COLO668 (cell line): ENCODE measurements around the gene TAS2R7.
"Not testable (repeated sequence)": the region's sequence is repeated elsewhere in the genome, so short reads cannot be mapped to it uniquely, and the experiment has no call there.

Experiments used
- DNase-seq: peaks from one replicate; lab custom pipeline; 2025; ENCODE audit not compliant: unreplicated experiment; lab: John Stamatoyannopoulos, UW

Gene TAS2R7, protein sequence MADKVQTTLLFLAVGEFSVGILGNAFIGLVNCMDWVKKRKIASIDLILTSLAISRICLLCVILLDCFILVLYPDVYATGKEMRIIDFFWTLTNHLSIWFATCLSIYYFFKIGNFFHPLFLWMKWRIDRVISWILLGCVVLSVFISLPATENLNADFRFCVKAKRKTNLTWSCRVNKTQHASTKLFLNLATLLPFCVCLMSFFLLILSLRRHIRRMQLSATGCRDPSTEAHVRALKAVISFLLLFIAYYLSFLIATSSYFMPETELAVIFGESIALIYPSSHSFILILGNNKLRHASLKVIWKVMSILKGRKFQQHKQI

DNA sequence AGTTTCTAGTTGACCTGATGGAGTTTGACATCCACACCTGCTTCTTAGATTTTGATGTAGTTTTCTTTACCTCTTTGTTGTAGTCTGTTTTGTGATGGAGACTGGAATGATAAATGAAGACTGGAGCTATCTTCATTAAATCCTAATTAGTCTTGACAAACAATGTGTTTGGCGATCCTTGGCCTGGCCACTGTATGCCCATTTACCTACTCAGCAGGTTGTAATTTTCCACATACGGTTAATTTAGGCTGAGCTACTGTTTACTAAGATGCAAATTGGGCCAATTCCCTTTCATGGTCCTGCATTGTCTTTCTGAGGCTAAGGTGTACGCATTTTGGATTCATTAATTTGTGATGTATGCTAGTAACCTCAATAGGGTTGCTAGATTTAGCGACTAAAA, at the start of gene TAS2R7:
Gene TAS2R7, minus strand, starts transcription at position 41 of the 400 bp plus-strand sequence. CDS start 57 bp downstream, outside the sequence.
- DNase-seq: no peak

DNA sequence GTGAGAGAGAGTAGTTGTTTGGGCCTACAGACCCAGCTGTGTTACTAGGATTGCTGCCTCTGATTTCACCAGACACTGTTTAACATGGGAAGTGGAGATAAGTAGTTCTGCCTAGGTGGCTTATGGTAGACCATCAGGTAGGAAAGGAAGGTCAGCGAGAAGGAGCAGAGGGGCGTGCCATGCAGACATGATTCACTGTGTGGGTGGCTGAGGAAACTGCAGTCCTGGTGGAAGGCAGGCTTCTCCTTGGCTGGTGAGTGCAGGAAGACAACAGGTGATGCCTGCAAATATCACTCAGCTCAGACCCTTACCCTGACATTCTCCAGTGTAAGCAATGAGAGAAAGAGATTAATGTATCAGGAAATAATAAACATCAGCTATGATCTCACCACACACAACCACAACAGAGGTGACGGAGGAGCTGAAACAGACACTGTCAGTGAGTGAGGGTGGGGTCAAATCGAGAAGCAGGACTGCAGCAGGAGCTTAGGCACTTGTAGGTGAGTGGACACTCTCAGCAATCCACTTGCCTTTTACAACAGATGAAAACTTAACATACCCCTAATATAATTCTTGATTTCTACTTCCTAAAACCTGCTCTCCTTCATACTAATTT, 48.9 kb upstream of the TAS2R7 start:
- no peak for DNase-seq

DNA sequence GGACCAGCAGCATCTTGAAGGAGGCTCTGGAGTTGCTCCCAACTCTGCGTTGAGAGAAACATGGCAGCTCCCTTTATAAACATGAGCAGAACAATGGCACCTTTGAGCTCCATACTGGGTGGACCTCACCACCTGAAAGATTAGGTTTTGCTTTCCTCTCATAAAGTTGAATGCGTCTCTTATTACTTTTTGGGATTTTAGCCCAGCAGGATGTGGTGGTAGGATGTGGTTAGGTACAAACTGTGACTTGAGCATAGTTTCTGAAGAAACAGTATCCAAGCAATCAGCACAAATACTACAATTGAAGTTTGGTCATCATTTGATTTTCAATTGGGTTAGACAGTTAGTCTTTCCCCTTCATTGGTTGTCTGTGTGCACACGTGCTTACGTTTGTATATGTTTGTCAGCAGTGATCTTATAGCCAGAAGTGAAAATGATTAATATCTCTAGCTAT, 47.0 kb upstream of the TAS2R7 start, which contains the start of gene PRR4:
Gene PRR4, minus strand, starts transcription at position 51 of the 454 bp plus-strand sequence. Its CDS starts 38 bp downstream, at position 13.
- DNase-seq: no peak

DNA sequence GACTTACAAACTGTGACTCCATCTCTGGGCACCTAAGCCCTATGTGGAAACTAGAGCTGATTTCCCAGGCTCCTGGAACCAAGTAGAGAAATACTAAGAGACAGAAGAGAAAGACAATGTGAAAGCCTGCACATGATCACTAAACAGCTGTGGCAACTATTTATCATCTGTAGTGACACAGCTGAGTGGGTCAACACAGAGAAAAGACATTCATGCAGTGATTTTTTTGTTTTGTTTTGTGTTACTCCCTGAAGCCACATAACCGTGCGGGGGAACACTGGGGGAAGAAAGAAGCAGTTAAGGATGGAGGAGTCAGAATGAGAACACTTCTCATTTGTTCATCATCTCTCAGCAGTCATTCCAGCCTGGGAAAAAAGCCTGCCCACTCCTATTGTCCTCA, 45.3 kb upstream of the TAS2R7 start:
- no peak for DNase-seq

DNA sequence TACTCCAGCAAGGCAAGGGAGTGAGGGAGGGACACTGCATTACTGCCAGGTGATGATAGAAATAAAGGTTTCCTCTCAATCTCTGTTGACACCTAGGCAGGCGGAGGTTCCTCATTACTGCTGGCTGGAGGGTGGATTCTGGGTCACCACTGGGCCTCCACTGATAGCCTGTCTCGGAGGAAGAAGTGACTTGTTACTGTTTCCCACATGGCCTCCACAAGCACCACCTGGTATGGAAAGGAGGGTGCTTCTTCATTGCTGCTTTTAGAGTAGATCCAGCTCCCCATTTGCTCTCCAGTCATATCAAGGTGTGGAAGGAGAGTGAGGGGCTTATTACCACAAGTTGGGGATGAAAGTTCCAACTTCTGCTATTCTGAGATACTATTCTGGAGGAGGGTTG, 40.4 kb upstream of the TAS2R7 start:
- no peak for DNase-seq

DNA sequence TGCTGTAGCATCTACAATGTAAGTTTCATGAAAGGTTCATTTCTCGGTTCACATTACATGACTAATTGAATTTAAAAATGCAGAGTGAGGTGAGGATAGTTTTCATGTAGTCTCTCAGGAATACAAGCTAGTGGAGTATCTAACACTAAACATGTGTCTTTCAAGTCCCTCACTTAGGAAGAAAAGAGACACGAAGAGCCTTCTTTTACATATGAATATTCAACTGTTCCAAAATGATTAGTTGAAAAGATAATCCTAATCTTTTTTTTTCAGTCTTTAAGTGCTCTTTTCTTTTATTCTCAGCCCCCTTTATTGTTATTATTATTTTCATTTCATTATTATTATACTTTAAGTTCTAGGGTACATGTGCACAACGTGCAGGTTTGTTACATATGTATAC, 36.0 kb upstream of the TAS2R7 start:
- no peak for DNase-seq

DNA sequence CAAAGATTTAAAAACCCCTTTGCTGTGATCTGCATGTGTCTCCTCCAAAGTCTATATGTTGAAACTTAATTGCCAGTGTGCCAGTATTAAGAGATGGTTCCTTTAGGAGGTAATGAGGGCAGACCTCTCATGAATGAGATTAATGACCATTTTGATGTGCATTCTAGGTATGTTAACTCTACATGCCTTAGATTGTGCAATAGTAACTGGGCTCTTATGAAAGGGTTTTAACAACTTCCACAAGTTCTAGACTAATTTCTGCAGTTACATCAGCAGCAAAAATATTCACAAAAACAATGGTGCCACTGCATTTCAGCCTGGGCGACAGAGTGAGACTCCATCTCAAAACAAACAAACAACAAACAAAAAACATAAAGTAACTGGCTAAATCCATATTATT, 27.6 kb upstream of the TAS2R7 start:
- no peak for DNase-seq

DNA sequence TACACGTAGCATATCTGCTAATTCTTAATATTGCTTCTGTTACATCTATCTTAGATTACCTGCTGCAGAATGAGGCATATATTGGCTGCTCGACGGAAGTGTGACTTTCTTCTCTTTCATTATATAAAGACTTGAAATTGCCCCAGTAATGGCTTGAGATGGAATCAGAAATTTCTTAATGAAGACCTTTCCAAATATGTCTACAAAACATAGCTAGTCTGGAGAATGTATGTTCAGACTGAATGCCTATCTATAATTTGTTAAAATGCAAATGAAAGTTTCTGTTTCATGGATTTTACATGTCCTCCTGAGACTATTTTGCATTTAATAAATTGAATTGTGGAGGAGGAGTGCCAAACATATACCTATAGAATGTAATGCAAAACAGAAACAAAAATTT, 23.8 kb upstream of the TAS2R7 start, which contains the start of gene TAS2R10:
Gene TAS2R10, minus strand, starts transcription at position 101 of the 400 bp plus-strand sequence. Its CDS starts 89 bp downstream, at position 12.
- DNase-seq: no peak

DNA sequence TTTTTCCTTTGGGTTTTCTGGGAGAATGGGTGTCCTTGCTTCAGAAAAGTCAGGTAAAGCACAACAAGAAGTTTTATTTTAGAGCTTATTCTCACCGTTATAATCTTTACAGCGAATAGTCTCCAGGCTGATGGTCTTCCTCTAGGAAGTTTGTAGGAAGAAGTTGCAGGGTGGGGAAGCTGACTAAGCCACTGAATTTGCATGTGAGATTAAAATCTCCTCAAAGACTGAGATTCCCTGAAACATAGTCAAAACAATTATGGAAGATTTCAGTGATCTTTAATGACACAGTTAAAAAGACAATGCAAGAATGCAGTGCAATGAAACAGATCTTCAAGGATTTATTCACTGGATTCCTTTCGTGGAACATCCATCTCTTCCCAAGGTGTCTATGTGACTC, 22.5 kb upstream of the TAS2R7 start:
- DNase-seq: no peak

DNA sequence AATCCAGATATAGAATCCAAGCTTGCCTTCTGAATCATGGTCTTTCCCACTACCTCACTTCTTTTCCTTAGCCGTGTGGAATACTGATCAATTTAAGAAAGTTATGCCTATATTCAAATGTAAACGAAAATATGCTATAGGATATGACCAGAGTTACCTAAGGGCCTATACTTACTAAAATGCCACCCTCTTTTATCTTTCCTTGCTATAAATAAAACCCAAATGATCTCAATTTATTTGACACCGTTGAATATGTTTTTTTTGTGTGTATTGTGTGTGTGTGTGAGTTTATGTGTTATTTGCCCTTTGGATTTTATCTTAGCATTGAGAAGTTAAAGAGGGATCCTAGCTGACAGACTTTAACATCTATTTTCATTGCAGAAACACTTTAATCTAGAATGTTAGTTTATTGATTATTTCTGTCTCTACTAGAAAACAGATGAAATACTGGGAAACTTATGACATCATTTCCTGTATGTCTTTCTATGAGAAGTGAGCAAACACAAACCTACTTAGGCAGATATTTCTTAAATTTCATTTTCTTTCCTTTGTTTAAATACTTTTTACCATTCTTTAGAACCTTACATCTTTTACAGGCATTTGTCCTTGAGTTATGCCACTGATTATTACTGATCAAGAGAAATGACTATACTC, 9.6 kb upstream of the TAS2R7 start:
- no peak for DNase-seq

DNA sequence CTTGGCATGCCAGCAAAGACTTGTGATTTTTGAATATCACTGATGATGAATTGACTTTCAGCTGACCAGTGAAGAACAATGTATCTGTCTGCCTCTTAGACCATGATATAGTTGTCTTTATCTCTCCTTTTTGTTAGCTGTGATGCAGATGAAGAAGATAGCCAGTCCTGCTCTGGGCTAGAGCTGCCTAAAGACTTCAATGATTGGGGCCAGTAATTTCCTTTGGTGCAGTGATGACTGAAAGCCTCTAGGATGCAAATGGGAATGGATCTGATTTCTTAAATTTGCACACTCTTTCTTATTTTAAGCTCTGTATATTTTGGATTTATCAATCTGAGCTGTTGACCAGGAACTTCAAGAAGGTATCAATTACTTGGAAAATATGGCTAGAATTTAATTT, 7.6 kb upstream of the TAS2R7 start, which contains the start of gene TAS2R9:
Gene TAS2R9, minus strand, starts transcription at position 101 of the 400 bp plus-strand sequence. Its CDS starts 93 bp downstream, at position 8.
- DNase-seq: no peak

DNA sequence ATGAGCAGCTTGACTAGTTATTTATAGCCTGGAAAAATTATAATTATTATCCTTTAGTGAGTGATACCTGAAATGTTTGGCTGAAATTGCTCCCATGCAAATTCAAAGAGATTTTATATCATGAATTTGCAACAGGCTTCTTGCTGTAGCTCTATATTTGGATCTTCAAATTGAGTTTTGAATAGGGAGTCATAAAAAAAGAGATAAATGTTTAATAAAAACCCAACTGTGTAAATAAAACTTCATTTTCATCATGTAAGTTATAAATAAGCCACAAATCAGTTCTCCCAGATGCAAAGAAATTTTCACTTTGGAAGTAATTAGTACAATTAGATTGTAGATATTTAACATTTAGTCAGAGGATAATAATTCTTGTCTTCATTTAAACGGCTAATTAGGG, 4.8 kb upstream of the TAS2R7 start, which contains the start of gene TAS2R8:
Gene TAS2R8, minus strand, starts transcription at position 101 of the 400 bp plus-strand sequence. CDS start 306 bp downstream, outside the sequence.
- DNase-seq: no peak

DNA sequence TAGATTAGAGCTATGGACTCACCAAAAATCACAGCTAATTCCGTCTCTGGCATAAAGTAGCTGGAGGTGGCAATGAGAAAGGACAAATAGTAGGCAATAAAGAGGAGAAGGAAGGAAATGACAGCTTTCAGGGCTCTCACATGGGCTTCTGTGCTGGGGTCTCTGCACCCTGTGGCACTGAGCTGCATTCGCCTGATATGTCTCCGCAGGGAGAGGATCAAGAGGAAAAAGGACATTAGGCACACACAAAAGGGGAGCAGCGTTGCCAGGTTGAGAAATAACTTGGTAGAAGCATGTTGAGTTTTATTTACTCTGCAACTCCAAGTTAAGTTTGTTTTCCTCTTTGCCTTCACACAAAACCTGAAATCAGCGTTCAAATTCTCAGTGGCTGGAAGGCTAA, 686 bp downstream of the TAS2R7 start:
- DNase-seq: no peak

DNA sequence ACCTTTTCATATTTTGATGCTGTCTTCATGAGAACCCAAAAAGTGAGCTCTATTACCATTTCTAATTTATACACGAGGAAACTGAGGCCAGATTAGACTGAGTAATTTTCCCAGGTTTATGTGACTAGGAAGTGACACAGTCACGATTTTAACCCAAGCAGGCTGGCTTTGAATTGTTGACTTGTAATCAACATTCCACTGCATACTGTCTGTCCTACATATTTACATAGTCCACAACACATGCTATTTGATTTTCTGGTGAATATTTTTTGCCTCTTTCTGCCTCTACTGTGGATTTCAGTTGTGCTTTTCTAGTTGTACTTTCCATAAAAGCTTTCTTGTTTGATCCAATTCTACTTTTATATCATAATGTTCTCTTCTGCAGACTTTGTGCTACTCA, 8.2 kb downstream of the TAS2R7 start:
- no peak for DNase-seq

DNA sequence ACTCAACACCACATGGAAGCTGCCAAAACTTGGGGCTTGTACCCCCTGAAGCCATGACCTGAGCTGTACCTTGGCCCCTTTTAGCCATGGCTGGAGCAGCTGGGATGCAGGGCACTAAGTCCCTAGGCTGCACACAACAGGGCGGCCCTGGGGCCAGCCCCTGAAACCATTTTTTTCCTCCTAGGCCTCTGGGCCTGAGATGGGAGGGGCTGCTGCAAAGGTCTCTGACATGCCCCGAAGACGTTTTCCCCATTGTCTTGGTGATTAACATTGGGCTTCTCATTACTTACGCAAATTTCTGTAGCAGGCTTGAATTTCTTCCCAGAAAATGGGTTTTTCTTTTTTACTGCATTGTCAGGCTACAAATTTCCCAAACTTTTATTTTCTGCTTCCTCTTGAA, 10.7 kb downstream of the TAS2R7 start:
- DNase-seq: not testable (repeated sequence)

DNA sequence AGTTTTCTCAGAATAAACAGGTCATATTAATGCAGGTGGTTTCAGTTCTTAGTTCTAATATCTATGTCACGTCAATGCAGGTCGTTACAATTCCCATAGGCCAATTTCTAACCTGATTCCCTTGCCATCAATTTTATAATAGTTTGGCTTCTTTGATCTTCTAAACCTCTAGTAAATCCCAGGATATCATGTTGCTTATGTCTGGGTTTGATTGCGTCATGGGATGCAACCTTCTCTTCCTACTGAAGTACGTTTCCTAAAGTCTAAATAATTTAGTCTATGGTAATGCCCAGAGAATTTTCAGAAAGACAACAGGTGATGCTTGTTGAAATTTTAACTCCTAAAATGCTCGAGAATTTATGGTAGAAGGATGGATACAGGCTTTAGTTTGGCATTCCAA, 19.2 kb downstream of the TAS2R7 start:
- no peak for DNase-seq

DNA sequence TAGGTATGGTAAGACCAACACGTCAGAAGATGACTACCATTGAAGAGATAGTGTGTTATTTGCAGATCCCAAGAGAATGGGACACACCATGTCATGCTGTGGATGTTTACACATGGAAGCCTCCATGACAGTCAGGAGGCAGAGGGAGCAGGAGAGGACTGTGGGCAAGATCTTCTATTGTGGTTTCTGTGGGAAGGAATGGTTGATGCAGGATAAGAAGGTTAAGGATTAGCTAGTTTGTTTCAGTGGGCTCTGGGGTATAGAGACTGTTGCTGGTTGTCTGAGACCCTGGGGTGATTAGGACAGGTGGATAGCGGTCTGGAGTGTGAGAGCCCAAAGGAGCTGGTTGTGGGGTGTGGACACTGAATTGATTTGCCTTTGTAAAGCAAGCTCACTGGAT, 23.3 kb downstream of the TAS2R7 start:
- no peak for DNase-seq

DNA sequence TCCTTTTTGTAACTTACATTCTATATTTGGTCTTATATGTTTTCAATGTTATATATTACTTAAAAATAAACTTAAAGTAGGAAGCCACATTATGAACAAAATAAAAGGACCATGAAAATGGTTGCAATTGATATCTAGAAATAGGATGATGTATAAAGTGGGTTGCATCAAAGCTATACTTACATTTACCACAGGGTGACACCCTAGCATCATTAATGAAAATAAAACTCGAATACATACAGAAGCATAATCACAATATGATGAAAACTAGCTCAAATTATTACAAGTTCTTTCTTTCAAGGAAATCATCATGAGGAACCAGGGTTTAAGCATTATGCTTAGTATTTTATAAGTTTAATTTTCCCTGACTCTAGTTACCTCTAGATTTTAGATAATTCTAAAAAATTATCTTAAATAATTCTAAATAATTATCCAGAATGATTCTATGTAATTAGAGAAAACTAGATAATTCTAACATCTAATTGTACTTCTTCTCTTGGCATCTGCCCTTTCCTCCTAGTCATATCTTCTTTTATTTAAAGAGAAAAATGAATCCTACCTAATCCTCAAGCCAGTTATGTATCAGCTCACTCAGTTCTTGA, 31.2 kb downstream of the TAS2R7 start:
- no peak for DNase-seq

DNA sequence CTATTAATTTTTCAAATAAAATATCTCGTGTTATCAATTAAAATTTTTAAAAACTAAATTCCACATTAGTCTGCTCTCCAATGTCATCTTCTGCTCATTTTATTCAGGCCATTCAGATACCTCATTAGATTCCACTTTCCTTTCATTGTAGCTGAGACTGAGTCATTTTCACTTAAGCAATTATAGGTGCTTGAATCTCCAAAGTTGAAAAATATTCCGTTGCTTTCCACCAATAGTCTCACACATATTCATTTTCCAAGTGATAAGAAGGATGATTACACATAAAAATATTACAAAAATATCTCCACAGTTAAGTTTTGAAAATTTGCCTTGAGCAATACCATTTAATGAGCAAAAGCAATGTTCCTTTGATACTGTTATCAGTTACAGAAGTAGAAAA, 42.8 kb downstream of the TAS2R7 start:
- no peak for DNase-seq

DNA sequence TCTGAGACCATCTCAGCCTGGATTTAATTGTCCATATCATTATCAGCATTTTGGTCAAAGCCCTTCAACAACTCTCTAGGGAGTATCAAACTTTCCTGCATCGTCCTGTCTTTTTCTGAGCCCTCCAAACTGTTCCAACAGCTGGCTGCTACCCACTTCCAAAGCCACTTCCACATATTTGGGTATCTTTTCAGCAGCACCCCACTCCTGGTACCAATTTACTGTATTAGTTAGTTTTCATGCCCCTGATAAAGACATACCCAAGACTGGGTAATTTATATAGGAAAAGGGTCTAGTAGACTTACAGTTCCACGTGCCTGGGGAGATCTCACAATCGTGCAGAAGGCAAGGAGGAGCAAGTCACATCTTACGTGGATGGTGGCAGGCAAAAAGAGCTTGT, 46.2 kb downstream of the TAS2R7 start:
- DNase-seq: no peak

DNA sequence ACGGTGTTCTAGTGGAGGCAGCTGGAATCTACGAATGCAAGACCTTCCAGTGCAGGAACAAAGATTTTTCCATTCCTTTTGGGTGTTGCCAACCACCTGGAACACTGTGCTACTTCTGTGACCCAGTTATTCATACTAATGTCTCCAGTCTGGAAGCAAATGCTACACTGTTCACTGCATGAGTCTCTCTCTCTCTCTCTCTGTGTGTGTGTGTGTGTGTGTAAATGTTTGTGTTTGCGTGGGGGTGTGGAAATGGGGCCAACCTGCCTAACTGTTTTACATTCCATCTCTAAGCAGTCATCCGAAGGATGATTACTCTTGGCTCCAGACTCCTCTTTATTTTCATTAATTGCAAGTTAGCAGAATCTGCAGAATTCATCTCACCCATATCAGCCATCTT, 49.4 kb downstream of the TAS2R7 start:
- DNase-seq: no peak
